Skin epidermis (tissue), 12 donors: ENCODE measurements around the gene TMED1.

Source experiments
- H3K27ac ChIP-seq, 21 experiments: fragments of 200-600 bp; sonication (generic) in 11 of 21; one replicate each; pipeline ENCODE4 v1.5.0; 2020; ENCODE audit warnings: mild to moderate bottlenecking in 3 of 21, inconsistent platforms in 2 of 21, moderate library complexity in 2 of 21
- H3K4me3 ChIP-seq, 7 experiments: fragments of 200-600 bp; sonication (generic) in 2 of 7; one replicate each; pipeline ENCODE4 v1.5.0; 2020; ENCODE audit warnings: inconsistent platforms in 2 of 7, mild to moderate bottlenecking in 2 of 7, moderate library complexity in 1 of 7

TMED1 gene

DNA sequence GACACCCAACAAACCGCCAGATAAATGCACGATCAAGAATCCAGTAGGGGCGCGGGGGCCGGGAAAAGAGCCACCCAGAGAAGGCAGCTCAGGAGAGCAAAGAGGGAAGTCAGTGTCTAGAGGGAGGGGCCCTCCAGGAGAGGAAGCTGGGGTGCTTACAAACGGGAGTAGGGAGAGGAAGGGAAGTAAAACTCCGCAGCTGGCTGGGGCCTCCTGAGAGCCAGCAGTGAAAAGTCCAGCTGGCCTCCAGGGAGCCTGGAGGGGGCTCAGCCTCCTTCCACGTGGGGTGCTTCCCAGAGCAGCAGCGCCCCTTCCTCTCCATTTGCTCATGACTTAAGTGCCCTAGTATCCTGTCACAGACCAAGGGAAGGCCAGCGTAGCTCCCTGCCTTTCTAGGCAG, 51.8 kb downstream of the TMED1 start:
- H3K27ac ChIP-seq, result peak overlapping the region in 10 of 21 experiments; percentile 18 to 72 (median 39)

DNA sequence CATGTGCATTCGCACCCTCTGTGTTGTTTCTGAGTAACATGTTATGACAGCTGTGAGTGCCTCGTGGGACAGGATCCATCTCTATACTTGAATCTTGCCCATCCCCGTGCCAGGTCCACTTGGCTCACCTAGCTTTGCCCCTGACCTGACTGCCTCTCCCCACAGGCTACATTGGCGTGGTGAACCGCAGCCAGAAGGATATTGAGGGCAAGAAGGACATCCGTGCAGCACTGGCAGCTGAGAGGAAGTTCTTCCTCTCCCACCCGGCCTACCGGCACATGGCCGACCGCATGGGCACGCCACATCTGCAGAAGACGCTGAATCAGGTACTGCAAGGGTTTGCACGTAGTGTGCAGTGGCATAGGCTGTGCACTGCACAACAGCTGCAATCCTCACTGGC, 53.2 kb downstream of the TMED1 start:
- H3K4me3 ChIP-seq, result no peak overlapping the region
- peak overlapping the region in 1 of 21 experiments; percentile 49 for H3K27ac ChIP-seq

More for the DNA sequence above, 51.8 kb downstream of the TMED1 start:
- H3K4me3 ChIP-seq, result no peak overlapping the region
